Progenitor cell of endocrine pancreas (in vitro differentiated cells): ENCODE results near the gene C7orf57. TPM values are rescaled to one million over a fixed set of nuclear protein-coding genes. Genes with fewer than 3 reads are reported as not detected.
"Not testable (repeated sequence)": the region's sequence is repeated elsewhere in the genome, so short reads cannot be mapped to it uniquely, and the experiment has no call there.

Source experiments
- DNase-seq: peaks from one replicate; pipeline ENCODE4 v3.0.0; 2021; ENCODE audit warnings: low spot score; ENCODE audit not compliant: unreplicated experiment
- H3K27ac Mint-ChIP-seq: 2 replicates; pipeline ENCODE4 v1.8.0; 2021; ENCODE audit warnings: mild to moderate bottlenecking, moderate library complexity, mixed read lengths
- H3K27me3 Mint-ChIP-seq: 2 replicates; pipeline ENCODE4 v1.8.0; 2021; ENCODE audit warnings: mixed read lengths
- H3K36me3 Mint-ChIP-seq: 2 replicates; pipeline ENCODE4 v1.8.0; 2022; ENCODE audit warnings: mixed read lengths; ENCODE audit not compliant: insufficient read depth
- H3K4me1 Mint-ChIP-seq: 2 replicates; pipeline ENCODE4 v1.8.0; 2021; ENCODE audit warnings: low read depth, mixed read lengths
- H3K4me3 Mint-ChIP-seq: 2 replicates; pipeline ENCODE4 v1.8.0; 2021; ENCODE audit warnings: low read depth, mild to moderate bottlenecking, moderate library complexity, mixed read lengths
- H3K9me3 Mint-ChIP-seq: 2 replicates; pipeline ENCODE4 v1.8.0; 2021; ENCODE audit warnings: low read depth, mixed read lengths
- CTCF ChIP-seq: fragments of 200-600 bp; sonication (generic); IDR thresholded peaks from one replicate; pipeline ENCODE4 v1.5.0; 2021; ENCODE audit warnings: antibody characterized with exemption, mild to moderate bottlenecking; ENCODE audit not compliant: unreplicated experiment
- total RNA-seq: library from RNA; stranded (reverse); gene quantifications from 2 replicates; pipeline ENCODE4 v1.2.1, GENCODE V29; 2021

Gene C7orf57
- total RNA-seq, 1 donor from 2014 or later, result not detected

GRCh38 chr7:48067475-48067874, 32.1 kb downstream of the C7orf57 start:
- Mint-ChIP-seq H3K4me1 (peaks cover 4% of the 10 kb centered on the region), H3K4me3 (no peak overlapping the region), H3K27ac (no peak overlapping the region), H3K27me3 (no peaks in the 10 kb centered on the region), H3K9me3 (peaks cover 16% of the 10 kb centered on the region), H3K36me3 (peaks cover 1% of the 10 kb centered on the region)
- no peak for DNase-seq
- TF ChIP-seq CTCF, result no peak

- Mint-ChIP-seq H3K4me3 (no peak overlapping the region), H3K27me3 (no peaks in the 10 kb centered on the region), H3K27ac (no peak overlapping the region), H3K9me3 (peaks cover 11% of the 10 kb centered on the region), H3K36me3 (peaks cover 1% of the 10 kb centered on the region), H3K4me1 (no peaks in the 10 kb centered on the region)
- TF ChIP-seq CTCF, result no peak
- no peak for DNase-seq
These were observed 38.9 kb downstream of the C7orf57 start for GRCh38 chr7:48074204-48074654.

GRCh38 chr7:48077423-48077822, 42.1 kb downstream of the C7orf57 start:
- H3K36me3 Mint-ChIP-seq, result no peaks in the 10 kb centered on the region
- no peak for TF ChIP-seq CTCF
- no peak overlapping the region for H3K27ac Mint-ChIP-seq
- no peaks in the 10 kb centered on the region for H3K27me3 Mint-ChIP-seq
- no peak overlapping the region for H3K4me3 Mint-ChIP-seq
- no peak for DNase-seq
- H3K9me3 Mint-ChIP-seq, result peaks cover 5% of the 10 kb centered on the region
- H3K4me1 Mint-ChIP-seq, result peaks cover 4% of the 10 kb centered on the region

- H3K9me3 Mint-ChIP-seq, result no peaks in the 10 kb centered on the region
- DNase-seq, result no peak
- peaks cover 4% of the 10 kb centered on the region for H3K4me1 Mint-ChIP-seq
- no peaks in the 10 kb centered on the region for H3K36me3 Mint-ChIP-seq
- no peak overlapping the region for H3K27ac Mint-ChIP-seq
- TF ChIP-seq CTCF, result no peak
- no peaks in the 10 kb centered on the region for H3K27me3 Mint-ChIP-seq
- H3K4me3 Mint-ChIP-seq, result no peak overlapping the region
These were observed 43.1 kb downstream of the C7orf57 start for GRCh38 chr7:48078470-48078869.

- not testable (repeated sequence) for H3K4me3 Mint-ChIP-seq, H3K9me3 Mint-ChIP-seq, H3K27ac Mint-ChIP-seq, DNase-seq, H3K36me3 Mint-ChIP-seq, H3K27me3 Mint-ChIP-seq
- H3K4me1 Mint-ChIP-seq, result peaks cover 11% of the 10 kb centered on the region
These were observed 47.0 kb downstream of the C7orf57 start for GRCh38 chr7:48082378-48082777.

GRCh38 chr7:48083114-48083830, 47.9 kb downstream of the C7orf57 start:
- DNase-seq, result no peak
- TF ChIP-seq CTCF, result no peak
- peaks cover 4% of the 10 kb centered on the region for H3K27me3 Mint-ChIP-seq
- no peaks in the 10 kb centered on the region for H3K9me3 Mint-ChIP-seq
- no peak overlapping the region for H3K4me3 Mint-ChIP-seq
- no peak overlapping the region for H3K27ac Mint-ChIP-seq
- H3K4me1 Mint-ChIP-seq, result peaks cover 13% of the 10 kb centered on the region
- H3K36me3 Mint-ChIP-seq, result no peaks in the 10 kb centered on the region
